ENCODE measurements around the gene APP. TPM values are rescaled to one million over a fixed set of nuclear protein-coding genes. Genes with fewer than 3 reads are reported as not detected.

Gene APP
- total and polyA plus RNA-seq, 10 of the 15 experiments (the other 5 are each of a cell fraction or from before 2014, with no cell fraction given): 8.8 to 94.9 (median 51.0) TPM

DNA sequence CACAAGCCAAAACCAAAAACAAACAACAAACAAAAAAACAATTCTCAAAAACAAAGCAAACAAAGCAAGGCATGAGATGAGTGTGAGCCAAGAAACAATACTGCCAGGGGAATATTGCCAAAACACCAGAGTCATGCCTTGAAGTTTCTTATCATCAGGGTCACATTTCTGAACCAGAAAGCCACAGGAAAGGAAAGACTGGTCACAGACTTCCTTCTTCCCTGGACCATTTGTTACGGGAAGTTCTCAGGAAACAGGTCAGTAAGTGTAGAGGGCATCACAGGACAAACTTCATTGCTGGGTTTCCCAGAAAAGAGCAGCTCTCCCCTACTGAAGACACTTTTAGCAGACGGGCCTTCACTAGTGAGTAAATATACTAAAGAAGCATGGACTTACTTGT, 244.6 kb downstream of the APP start:
- ChIA-PET SMC1A (ENCODE audit: uncharacterized antibody, unreplicated experiment) (no interaction called here), POLR2A (no interaction called here)

More for the DNA sequence above, 244.6 kb downstream of the APP start:
- DNase-seq (ENCODE audit: low read depth, low spot score) (no peak), FAIRE-seq (no peak), ATAC-seq (no peak)
- WGBS (ENCODE audit: insufficient coverage, insufficient replicate concordance, low lambda C conversion rate, missing lambda C conversion rate): 13% methylated on average over 2 of the region's 2 CpGs
- no peaks in the 10 kb centered on the region for H3K27me3 ChIP-seq (replicated peaks in 1 of 2; ENCODE audit: control insufficient read depth in 2 of 2, insufficient read depth in 2 of 2, low read length in 1 of 2)
- H3K4me2 ChIP-seq (ENCODE audit: control insufficient read depth, insufficient read depth): no peak overlapping the region
- in situ Hi-C loops (cut with MboI) (no loop called here), intact Hi-C loops (cut with micrococcal nuclease; ENCODE audit: unreplicated experiment) (no loop called here)
- ChIA-PET CTCF (no interaction called here), RAD21 (ENCODE audit: unreplicated experiment) (no interaction called here)
- H3K4me1 ChIP-seq (ENCODE audit: control insufficient read depth, insufficient read depth, low read length): no peaks in the 10 kb centered on the region
- BruUV-seq (replicated peaks): no TSS peak
- H3K27ac ChIP-seq (ENCODE audit: control insufficient read depth, insufficient read depth): no peak overlapping the region
- H3K79me2 ChIP-seq (ENCODE audit: control insufficient read depth, insufficient read depth, low read length): no peaks in the 10 kb centered on the region
- H3K36me3 ChIP-seq (ENCODE audit: control insufficient read depth in 2 of 2, insufficient read depth in 2 of 2, low read length in 1 of 2): no peaks in the 10 kb centered on the region; a peak in 1 of 4 replicates
- no peaks in the 10 kb centered on the region for H4K20me1 ChIP-seq (ENCODE audit: control insufficient read depth, insufficient read depth)
- no peak overlapping the region for H3K4me3 ChIP-seq
- H3K9me3 ChIP-seq (replicated peaks; ENCODE audit: control insufficient read depth, insufficient read depth, low read length): no peaks in the 10 kb centered on the region
- no peak overlapping the region for H2AFZ ChIP-seq (ENCODE audit: control insufficient read depth, low read depth, low read length)
- TF ChIP-seq PAX8 (IDR thresholded peaks at IDR 0.05) (no peak), MEF2B (IDR thresholded peaks at IDR 0.05; ENCODE audit: partially characterized antibody, poor library complexity, severe bottlenecking) (no peak), NRF1 (conservative IDR thresholded peaks at IDR 0.05; ENCODE audit: low read depth, low read length) (no peak), SP1 (IDR thresholded peaks at IDR 0.05; ENCODE audit: low read depth, low read length) (no peak), GATAD2B (conservative IDR thresholded peaks at IDR 0.05; ENCODE audit: low read depth) (no peak), RELA (IDR thresholded peaks at IDR 0.05; ENCODE audit: borderline replicate concordance, partially characterized antibody) (no peak)
- TF ChIP-seq, protein P1, sequence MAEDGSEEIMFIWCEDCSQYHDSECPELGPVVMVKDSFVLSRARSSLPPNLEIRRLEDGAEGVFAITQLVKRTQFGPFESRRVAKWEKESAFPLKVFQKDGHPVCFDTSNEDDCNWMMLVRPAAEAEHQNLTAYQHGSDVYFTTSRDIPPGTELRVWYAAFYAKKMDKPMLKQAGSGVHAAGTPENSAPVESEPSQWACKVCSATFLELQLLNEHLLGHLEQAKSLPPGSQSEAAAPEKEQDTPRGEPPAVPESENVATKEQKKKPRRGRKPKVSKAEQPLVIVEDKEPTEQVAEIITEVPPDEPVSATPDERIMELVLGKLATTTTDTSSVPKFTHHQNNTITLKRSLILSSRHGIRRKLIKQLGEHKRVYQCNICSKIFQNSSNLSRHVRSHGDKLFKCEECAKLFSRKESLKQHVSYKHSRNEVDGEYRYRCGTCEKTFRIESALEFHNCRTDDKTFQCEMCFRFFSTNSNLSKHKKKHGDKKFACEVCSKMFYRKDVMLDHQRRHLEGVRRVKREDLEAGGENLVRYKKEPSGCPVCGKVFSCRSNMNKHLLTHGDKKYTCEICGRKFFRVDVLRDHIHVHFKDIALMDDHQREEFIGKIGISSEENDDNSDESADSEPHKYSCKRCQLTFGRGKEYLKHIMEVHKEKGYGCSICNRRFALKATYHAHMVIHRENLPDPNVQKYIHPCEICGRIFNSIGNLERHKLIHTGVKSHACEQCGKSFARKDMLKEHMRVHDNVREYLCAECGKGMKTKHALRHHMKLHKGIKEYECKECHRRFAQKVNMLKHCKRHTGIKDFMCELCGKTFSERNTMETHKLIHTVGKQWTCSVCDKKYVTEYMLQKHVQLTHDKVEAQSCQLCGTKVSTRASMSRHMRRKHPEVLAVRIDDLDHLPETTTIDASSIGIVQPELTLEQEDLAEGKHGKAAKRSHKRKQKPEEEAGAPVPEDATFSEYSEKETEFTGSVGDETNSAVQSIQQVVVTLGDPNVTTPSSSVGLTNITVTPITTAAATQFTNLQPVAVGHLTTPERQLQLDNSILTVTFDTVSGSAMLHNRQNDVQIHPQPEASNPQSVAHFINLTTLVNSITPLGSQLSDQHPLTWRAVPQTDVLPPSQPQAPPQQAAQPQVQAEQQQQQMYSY (CRISPR knock-in tag; IDR thresholded peaks at IDR 0.05): no peak
- H3K9ac ChIP-seq (ENCODE audit: control insufficient read depth, insufficient read depth, low read length): no peak overlapping the region

Measured in GM12878 (cell line).